Astrocyte (in vitro differentiated cells and primary cell): Measurements from ENCODE around the gene SLC19A1. TPM values are rescaled to one million over a fixed set of nuclear protein-coding genes. Genes with fewer than 3 reads are reported as not detected.

ENCODE experiments used
- DNase-seq: peaks from one replicate; pipeline ENCODE4 v3.0.0-alpha.2; 2010; ENCODE audit warnings: low read depth
- FAIRE-seq: peaks from 2 replicates; lab custom pipeline; 2011; peaks lifted over from hg19 to GRCh38; lab: Jason Lieb, UNC
- H2AFZ ChIP-seq: 2 replicates; pipeline ENCODE4 v1.6.0; 2012; ENCODE audit warnings: low read depth, low read length, inconsistent platforms
- H3K27ac ChIP-seq: 2 replicates; pipeline ENCODE4 v1.5.1; 2011; ENCODE audit warnings: low read depth, low read length, inconsistent platforms
- H3K27me3 ChIP-seq: 2 replicates; pipeline ENCODE4 v1.6.0; 2011; ENCODE audit warnings: low read length, inconsistent platforms; ENCODE audit not compliant: insufficient read depth
- H3K36me3 ChIP-seq: 2 replicates; pipeline ENCODE4 v1.5.1; 2011; ENCODE audit warnings: low read length, inconsistent platforms; ENCODE audit not compliant: insufficient read depth
- H3K4me1 ChIP-seq: 2 replicates; pipeline ENCODE4 v1.5.1; 2011; ENCODE audit warnings: low read length, inconsistent platforms; ENCODE audit not compliant: insufficient read depth
- H3K4me2 ChIP-seq: 2 replicates; pipeline ENCODE4 v1.6.0; 2012; ENCODE audit warnings: low read length, inconsistent platforms
- H3K4me3 ChIP-seq: 2 replicates; pipeline ENCODE4 v1.5.1; 2011; ENCODE audit warnings: low read depth, mild to moderate bottlenecking, low read length, inconsistent platforms; ENCODE audit not compliant: insufficient read depth
- H3K79me2 ChIP-seq: 2 replicates; pipeline ENCODE4 v1.6.0; 2012; ENCODE audit warnings: mild to moderate bottlenecking, low read length, inconsistent platforms; ENCODE audit not compliant: insufficient read depth
- H3K9ac ChIP-seq: 2 replicates; pipeline ENCODE4 v1.6.0; 2012; ENCODE audit warnings: mild to moderate bottlenecking, low read length, inconsistent platforms
- H3K9me3 ChIP-seq: 2 replicates; pipeline ENCODE4 v1.5.1; 2012; ENCODE audit warnings: low read depth, mild to moderate bottlenecking, low read length, inconsistent platforms; ENCODE audit not compliant: insufficient read depth
- H4K20me1 ChIP-seq: 2 replicates; pipeline ENCODE4 v1.6.0; 2012; ENCODE audit warnings: low read length, inconsistent platforms; ENCODE audit not compliant: insufficient read depth
- H3K27ac Mint-ChIP-seq: one replicate; pipeline ENCODE4 v1.8.0; 2021; ENCODE audit warnings: mild to moderate bottlenecking, mixed read lengths; ENCODE audit not compliant: unreplicated experiment
- H3K27me3 Mint-ChIP-seq: one replicate; pipeline ENCODE4 v1.8.0; 2021; ENCODE audit warnings: low read depth, mixed read lengths; ENCODE audit not compliant: unreplicated experiment
- H3K36me3 Mint-ChIP-seq: one replicate; pipeline ENCODE4 v1.8.0; 2021; ENCODE audit warnings: low read depth, mixed read lengths; ENCODE audit not compliant: unreplicated experiment
- H3K4me1 Mint-ChIP-seq: one replicate; pipeline ENCODE4 v1.8.0; 2021; ENCODE audit warnings: low read depth, mixed read lengths; ENCODE audit not compliant: unreplicated experiment
- H3K4me3 Mint-ChIP-seq: one replicate; pipeline ENCODE4 v1.8.0; 2021; ENCODE audit warnings: mild to moderate bottlenecking, moderate library complexity, mixed read lengths; ENCODE audit not compliant: unreplicated experiment
- H3K9me3 Mint-ChIP-seq: one replicate; pipeline ENCODE4 v1.8.0; 2021; ENCODE audit warnings: mild to moderate bottlenecking, mixed read lengths; ENCODE audit not compliant: unreplicated experiment
- EZH2 ChIP-seq: IDR thresholded peaks from 2 replicates; pipeline ENCODE4 v1.6.1; 2012; ENCODE audit warnings: mild to moderate bottlenecking, low read length, inconsistent platforms; ENCODE audit not compliant: insufficient read depth
- total RNA-seq: library from RNA; stranded (reverse); gene quantifications from 2 replicates; pipeline ENCODE4 v1.2.1, GENCODE V29; 2021
- TF ChIP-seq, protein P1 (sequence below): IDR thresholded peaks from 2 replicates; pipeline ENCODE4 v1.5.1; 2011; ENCODE audit warnings: low read depth, mild to moderate bottlenecking, inconsistent platforms, low read length, moderate library complexity; ENCODE audit not compliant: insufficient read depth

Gene SLC19A1
- total RNA-seq, 1 donor from 2014 or later = 11.7 TPM

DNA sequence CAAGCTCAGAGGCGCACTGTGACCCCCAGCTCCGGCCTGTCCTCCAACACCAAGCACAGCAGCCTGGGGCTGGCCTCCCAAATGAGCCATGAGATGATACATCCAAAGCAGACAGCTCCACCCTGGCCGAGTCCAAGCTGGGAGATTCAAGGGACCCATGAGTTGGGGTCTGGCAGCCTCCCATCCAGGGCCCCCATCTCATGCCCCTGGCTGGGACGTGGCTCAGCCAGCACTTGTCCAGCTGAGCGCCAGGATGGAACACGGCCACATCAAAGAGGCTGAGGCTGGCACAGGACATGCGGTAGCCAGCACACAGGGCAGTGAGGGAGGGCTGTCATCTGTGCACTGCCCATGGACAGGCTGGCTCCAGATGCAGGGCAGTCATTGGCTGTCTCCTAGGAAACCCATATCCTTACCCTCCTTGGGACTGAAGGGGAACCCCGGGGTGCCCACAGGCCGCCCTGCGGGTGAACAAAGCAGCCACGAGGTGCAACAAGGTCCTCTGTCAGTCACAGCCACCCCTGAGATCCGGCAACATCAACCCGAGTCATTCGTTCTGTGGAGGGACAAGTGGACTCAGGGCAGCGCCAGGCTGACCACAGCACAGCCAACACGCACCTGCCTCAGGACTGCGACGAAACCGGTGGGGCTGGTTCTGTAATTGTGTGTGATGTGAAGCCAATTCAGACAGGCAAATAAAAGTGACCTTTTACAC is 29.1 kb downstream of the SLC19A1 start:
- no peak overlapping the region for H3K4me3 ChIP-seq
- no peaks in the 10 kb centered on the region for H3K79me2 ChIP-seq
- no peak overlapping the region for H3K27ac ChIP-seq
- H3K4me2 ChIP-seq = no peak overlapping the region
- no peak for DNase-seq
- H3K27me3 Mint-ChIP-seq = no peaks in the 10 kb centered on the region
- no peak overlapping the region for H3K9ac ChIP-seq
- no peaks in the 10 kb centered on the region for H3K9me3 ChIP-seq
- no peak for FAIRE-seq
- no peak overlapping the region for H3K27ac Mint-ChIP-seq
- no peaks in the 10 kb centered on the region for H3K4me1 ChIP-seq
- peaks cover 2% of the 10 kb centered on the region for H3K9me3 Mint-ChIP-seq
- no peak overlapping the region for H2AFZ ChIP-seq
- TF ChIP-seq, protein P1, sequence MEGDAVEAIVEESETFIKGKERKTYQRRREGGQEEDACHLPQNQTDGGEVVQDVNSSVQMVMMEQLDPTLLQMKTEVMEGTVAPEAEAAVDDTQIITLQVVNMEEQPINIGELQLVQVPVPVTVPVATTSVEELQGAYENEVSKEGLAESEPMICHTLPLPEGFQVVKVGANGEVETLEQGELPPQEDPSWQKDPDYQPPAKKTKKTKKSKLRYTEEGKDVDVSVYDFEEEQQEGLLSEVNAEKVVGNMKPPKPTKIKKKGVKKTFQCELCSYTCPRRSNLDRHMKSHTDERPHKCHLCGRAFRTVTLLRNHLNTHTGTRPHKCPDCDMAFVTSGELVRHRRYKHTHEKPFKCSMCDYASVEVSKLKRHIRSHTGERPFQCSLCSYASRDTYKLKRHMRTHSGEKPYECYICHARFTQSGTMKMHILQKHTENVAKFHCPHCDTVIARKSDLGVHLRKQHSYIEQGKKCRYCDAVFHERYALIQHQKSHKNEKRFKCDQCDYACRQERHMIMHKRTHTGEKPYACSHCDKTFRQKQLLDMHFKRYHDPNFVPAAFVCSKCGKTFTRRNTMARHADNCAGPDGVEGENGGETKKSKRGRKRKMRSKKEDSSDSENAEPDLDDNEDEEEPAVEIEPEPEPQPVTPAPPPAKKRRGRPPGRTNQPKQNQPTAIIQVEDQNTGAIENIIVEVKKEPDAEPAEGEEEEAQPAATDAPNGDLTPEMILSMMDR = no peak
- TF ChIP-seq EZH2 = no peak
- H3K4me3 Mint-ChIP-seq = no peak overlapping the region
- peaks cover 6% of the 10 kb centered on the region for H4K20me1 ChIP-seq
- no peaks in the 10 kb centered on the region for H3K27me3 ChIP-seq
- H3K4me1 Mint-ChIP-seq = peaks cover 2% of the 10 kb centered on the region
- H3K36me3 Mint-ChIP-seq = peaks cover 6% of the 10 kb centered on the region
- H3K36me3 ChIP-seq = no peaks in the 10 kb centered on the region

GRCh38 chr21:45512626-45513002 is 29.6 kb downstream of the SLC19A1 start:
- H3K27ac ChIP-seq = no peak overlapping the region
- TF ChIP-seq EZH2 = no peak
- TF ChIP-seq, protein P1 = no peak
- H4K20me1 ChIP-seq = peaks cover 12% of the 10 kb centered on the region
- H3K79me2 ChIP-seq = no peaks in the 10 kb centered on the region
- no peak overlapping the region for H2AFZ ChIP-seq
- Mint-ChIP-seq H3K27ac (no peak overlapping the region), H3K36me3 (peaks cover 3% of the 10 kb centered on the region), H3K27me3 (no peaks in the 10 kb centered on the region), H3K9me3 (no peaks in the 10 kb centered on the region), H3K4me1 (peaks cover 1% of the 10 kb centered on the region), H3K4me3 (no peak overlapping the region)
- H3K4me2 ChIP-seq = no peak overlapping the region
- no peaks in the 10 kb centered on the region for H3K4me1 ChIP-seq
- H3K36me3 ChIP-seq = no peaks in the 10 kb centered on the region
- no peak overlapping the region for H3K9ac ChIP-seq
- no peak overlapping the region for H3K4me3 ChIP-seq
- no peaks in the 10 kb centered on the region for H3K27me3 ChIP-seq
- FAIRE-seq (no peak), DNase-seq (no peak)
- H3K9me3 ChIP-seq = no peaks in the 10 kb centered on the region
